Skin of body (tissue), 2 donors: ENCODE results near the gene ADGRG1. TPM values are rescaled to one million over a fixed set of nuclear protein-coding genes. Genes with fewer than 3 reads are reported as not detected.
"Not testable (repeated sequence)": the region's sequence is repeated elsewhere in the genome, so short reads cannot be mapped to it uniquely, and the experiment has no call there.

Source experiments
- DNase-seq: peaks from one replicate; lab custom pipeline; 2025; lab: John Stamatoyannopoulos, UW
- total RNA-seq: library from RNA; depleted of rRNA; stranded (reverse); fragments of >200 nt; gene quantifications from one replicate; pipeline ENCODE4 v1.2.3, GENCODE V29; 2014

The ADGRG1 gene
- total RNA-seq, 1 donor from 2014 or later: 32.0 TPM

DNA sequence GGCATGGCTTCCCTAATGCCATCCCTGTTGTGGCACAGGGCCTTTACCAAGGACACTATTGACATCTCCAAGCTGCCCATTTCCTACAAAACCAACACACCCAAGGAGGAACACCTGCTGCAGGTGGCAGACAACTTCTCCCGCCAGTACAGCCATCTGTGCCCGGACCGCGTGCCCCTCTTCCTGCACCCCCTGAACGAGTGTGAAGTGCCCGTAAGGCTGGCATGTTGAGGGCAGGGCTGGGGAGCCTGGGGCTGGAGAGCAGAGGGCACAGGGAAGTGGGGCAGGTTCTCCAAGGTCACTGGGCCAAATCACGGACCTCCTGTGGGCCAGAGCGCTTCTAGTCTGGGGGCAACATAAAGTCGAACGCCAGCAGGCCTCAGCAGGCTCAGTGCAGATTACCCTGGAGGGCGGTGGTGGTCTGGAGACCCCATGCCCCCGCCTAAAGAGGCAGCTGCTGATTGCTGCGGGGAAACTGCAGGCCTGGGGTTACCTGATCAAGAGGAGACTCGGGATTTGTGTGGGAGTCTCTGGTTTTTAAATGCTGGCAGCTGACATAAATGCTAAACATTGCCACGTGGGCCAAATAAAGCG, 70.5 kb downstream of the ADGRG1 start:
- no peak for DNase-seq

DNA sequence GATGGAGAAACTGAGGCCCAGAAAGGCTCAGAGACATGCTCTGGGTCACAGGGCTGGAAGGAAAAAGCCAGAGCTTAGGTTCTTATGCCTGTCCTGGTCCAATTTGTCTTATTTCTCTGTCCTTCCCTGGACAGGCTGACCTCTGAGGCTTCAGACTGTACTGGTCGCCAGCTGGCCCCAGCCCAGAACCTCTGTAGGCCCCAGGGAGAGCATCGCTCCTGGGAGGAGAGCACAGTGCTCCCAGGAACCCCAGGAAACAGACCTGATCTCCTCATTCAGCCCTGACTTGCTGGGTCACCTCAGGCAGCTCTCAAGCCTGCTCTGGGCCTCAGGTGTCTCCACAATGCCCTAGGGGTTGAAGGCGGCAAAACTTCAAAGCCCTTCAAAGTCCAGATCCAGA, 71.1 kb downstream of the ADGRG1 start:
- DNase-seq: no peak

DNA sequence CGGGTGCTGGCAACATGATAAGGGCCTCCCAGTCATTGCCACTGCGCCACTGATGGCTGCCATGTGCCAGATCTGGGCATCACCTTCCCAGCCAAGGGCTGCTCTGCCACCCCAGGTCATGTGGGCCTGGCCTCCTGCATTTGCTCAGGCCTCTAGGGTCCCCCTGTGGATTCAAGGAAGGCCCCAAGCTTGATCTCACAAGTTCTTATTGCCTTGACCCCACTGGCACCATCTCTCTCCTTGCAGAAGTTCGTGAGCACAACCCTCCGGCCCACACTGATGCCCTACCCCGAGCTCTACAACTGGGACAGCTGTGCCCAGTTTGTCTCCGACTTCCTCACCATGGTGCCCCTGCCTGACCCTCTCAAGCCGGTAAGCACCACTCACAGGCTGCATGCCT, 71.5 kb downstream of the ADGRG1 start:
- DNase-seq: no peak

DNA sequence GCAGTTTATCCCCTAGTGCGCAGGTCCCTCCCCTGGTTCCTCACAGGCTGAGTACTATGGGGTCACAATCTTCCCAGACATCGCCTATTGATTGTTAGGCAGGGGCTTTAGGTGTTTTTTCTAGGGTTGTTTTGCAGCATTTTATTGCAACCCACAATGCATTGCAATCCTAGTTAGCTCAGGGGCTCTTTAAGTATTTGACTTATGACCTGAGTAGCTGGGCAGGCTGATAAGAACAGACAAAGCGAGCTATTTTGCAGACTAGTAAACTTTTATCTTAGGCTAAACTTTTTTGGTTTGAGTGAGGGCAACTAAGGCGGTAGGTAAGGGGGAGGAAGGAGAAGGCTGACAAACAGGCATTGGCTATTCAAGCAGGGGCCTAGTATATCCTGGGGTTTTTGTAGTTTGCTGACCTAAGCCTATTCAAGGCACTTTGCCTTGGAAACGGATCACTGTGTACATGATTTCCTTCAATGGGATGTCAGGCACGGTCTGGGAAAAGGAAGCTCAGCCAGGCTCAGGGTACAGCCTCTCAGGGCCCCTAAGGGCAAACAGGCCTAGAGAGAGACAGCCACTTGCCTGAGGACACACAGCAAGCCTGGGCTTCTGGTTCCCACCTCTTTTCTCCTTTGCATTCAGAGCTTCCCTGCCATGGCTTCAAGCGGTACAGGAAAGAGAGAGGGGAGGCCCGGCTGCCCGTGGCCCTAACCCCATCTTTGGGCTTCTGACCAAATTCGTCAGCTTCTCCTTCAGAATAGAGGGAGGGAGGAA, 72.5 kb downstream of the ADGRG1 start:
- DNase-seq: no peak

DNA sequence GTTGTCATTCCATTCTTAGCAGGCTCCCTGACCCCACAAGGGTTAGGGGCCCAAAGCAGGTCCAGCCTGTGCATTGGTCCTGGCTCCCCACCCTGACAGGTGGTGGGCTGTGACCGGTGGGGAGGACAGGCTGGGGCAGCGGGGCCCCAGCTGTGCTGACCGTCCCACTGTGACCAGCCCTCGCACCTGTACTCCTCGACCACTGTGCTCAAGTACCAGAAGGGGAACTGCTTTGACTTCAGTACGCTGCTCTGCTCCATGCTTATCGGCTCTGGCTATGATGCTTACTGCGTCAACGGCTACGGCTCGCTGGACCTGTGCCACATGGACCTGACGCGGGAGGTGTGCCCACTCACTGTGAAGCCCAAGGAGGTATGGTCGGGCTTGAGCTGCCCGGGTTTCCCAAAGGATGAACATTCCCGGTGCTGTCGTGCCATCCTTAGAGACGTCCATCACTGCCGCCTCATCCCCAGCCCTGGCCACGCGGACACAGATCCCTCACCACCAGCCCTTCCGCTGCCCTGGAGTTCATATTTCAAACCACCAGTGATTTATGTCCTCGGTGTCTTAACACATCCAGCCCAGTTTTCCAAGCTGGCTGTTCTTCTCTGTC, 73.4 kb downstream of the ADGRG1 start:
- DNase-seq: no peak

DNA sequence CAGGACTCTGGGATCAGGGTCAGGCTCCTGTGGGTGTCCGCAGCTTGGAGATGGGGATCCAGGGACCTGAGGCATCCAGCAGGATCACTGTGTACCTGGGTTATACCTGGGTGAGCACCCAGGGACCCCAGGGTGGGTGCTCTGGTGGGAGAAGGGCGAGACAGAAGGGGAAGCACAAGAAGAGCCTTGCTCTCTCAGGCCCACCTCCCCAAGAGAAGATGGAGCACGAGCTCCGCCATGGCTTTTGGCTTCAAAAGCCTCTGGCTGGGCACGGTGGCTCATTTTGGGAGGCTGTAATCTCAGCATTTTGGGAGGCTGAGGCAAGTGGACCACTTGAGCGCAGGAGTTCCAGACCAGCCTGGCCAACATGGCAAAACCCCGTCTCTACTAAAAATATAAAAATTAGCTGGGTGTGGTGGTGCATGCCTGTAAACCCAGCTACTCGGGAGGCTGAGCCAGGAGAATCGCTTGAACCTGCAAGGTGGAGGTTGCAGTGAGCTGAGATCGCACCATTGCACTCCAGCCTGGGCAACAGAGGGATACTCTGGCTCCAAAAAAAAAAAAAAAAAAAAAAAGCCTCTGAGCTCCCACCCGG, 75.1 kb downstream of the ADGRG1 start:
- no peak for DNase-seq

DNA sequence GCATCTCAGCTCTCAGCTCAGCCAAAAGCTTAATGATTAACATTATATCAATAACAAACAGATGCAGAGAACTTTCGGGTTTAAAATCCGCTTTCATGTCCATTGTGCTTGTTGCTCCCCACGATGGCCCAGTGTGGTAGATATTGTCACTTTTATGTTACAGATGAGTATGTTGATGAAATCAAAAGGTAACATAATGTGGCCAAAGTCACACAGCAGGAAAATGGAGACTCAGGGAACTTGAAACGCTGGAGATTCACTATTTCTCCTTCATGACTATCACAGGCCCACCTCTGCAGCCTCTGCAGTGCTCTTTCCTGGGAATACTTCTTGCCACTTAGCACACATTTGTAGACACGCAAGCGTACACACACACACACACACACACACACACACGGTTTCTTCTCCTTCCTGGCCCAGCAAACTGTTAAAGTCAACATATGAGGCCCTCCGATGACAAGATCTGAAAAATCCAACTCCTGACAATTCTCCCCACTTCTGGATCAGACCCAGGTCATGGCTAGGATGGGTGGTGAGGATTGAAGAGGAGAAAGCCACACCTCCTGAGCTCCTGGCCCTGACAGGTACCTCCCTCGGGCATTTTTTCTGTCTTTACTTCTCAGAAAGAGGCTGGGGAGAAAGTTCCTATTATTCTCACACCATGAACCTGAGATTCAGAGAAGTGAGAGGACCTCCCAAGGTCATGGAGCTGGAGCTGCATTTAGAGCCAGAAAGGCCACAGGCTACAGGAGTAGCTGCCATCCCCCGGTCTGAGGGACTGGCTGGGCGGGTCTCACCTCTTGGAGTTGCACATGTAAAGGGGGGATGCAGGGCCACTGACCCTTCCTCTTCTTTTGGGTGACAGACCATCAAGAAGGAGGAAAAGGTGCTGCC, 75.8 kb downstream of the ADGRG1 start:
- DNase-seq: no peak

DNA sequence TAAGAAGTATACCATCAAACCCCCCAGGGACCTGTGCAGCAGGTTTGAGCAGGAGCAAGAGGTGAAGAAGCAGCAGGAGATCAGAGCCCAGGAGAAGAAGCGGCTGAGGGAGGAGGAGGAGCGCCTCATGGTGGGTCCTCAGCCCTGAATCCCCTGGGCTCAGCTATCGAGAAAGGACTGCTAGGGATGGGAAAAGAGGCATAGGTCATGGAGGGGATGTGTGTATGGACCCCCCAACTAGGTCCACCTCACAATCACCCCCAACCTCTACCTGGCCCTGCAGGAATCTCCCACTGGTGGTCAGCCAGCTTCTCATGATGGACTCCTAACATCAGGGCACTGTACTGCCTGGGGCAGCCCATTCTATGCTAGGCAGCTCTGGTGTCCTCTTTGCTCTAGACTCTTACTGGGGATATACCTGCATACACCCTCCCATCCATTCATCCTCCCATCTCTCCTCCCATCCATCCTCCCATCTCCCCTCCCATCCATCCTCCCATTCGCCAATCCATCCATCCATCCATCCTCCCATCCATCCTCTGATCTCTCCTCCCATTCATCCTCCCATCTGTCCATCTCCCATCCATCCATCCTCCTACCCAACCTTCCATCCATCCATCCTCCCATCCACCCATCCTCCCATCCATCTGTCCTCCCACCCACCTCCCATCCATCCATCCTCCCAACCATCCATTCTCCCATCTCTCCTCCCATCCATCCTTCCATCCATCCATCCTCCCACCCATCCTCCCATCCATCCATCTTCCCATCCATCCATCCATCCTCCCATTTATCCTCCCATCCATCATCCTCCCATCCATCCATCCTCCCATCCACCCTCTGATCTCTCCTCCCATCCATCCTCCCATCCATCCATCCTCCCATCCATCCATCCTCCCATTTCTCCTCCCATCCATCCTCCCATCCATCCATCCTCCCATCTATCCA, 76.7 kb downstream of the ADGRG1 start:
- DNase-seq: no peak

DNA sequence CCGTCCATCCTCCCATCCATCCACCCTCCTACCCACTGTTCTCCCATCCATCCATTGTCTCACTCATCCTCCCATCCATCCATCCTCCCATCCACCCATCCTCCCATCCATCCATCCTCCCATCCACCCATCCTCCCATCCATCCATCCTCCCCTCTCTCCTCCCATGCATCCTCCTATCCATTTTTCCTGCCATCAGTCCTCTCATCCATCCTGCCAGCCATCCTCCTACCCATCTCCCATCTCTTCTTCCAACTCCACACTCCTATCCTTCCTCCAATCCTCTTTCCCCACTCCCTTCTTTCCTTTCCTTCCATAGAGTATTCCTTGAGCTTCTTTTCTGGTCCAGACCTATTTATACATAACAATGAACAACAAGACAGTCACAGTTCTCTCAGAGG, 78.3 kb downstream of the ADGRG1 start:
- DNase-seq: no peak

DNA sequence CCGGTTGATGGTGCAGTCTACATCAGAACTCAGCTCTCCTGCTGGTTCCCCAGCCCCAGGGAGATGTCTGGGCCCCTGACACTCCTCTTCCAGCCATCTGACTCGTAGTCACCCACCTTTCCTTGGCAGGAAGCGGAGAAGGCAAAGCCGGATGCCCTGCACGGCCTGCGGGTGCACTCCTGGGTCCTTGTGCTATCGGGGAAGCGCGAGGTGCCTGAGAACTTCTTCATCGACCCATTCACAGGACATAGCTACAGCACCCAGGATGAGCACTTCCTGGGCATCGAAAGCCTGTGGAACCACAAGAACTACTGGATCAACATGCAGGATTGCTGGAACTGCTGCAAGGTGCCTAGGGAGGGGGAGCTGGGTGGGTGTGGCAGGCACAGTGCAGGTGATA, 78.9 kb downstream of the ADGRG1 start:
- DNase-seq: no peak

DNA sequence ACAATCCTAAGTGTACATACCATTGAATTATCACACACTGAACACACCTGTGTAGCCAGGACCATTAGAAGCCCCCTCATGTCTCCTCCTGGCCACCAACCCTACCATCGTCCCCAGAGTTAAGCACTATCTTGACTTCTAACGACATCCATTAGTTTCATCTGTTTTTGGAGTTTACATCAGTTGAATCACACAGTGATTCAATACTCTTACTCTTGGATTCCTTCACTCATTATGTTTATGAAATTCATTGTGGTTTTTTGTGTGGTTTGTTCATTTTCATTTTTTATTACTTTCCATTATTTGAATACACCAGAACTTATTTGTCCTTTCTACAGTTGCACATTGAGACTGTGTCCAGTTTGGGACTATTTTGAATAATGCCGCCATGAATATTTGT, 79.7 kb downstream of the ADGRG1 start:
- DNase-seq: no peak

DNA sequence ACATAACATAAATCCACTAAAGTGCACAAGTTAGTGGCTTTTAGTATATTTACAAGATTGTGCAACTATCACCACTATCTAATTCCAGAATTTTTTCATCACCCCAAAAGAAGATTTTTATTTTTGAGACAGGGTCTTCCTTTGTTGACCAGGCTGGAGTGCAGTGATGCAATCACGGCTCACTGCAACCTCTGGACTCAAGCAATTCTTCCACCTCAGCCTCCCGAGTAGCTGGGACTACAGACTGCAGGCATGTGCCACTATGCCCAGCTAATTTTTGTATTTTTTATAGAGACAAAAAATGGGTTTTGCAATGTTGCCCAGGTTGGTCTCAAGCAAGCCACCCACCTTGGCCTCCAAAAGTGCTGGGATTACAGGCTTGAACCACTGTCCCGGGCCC, 81.2 kb downstream of the ADGRG1 start:
- DNase-seq: no peak

DNA sequence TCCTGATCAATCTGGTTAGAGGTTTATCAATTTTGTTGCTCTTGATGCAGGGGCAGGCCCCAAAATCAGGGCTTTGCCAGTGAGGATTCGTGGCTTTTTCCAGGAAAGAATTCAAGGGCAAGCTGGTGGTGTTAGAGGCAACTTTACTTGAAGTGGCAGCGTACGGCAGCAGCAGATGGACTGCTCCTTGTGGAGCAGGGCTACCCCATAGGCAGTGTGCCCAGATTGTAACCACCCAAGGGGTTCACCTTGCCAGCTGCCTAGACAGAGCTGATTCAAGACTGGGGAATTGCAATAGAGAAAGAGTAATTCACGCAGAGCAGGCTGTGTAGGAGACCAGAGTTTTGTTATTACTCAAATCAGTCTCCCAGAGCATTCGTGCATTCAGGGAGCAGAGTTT, 82.9 kb downstream of the ADGRG1 start:
- DNase-seq: no peak

DNA sequence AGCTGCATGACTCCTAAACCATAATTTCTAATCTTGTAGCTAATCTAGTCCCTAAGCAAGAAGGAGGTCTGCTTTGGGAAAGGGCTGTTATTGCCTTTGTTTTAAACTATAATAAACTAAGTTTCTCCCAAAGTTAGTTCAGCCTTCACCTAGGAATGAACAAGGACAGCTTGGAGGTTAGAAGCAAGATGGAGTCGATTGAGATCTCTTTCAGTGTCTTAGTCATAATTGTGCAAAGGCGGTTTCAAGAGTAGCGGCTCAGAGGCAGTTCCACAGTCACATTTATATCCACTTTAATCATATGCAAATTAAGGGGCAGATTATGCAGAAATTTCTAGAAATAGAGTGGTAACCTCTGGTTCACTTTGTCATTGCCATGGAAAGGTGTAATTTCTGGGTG, 83.6 kb downstream of the ADGRG1 start:
- no peak for DNase-seq

DNA sequence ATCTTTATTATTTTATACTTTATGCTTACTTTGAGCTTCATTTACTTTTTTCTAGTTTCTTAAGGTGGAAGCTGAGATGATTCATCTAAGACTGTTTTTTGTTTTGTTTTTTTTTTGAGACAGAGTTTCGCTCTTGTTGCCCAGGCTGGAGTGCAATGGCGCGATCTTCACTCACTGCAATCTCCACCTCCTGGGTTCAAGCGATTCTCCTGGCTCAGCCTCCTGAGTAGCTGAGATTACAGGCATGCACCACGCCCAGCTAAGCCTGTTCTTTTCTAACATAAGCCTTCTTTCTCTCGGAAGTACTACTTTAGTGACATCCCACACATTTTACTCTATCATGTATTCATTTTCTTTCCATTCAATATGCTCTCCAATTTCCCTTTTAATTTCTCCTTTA, 84.1 kb downstream of the ADGRG1 start:
- DNase-seq: not testable (repeated sequence)

DNA sequence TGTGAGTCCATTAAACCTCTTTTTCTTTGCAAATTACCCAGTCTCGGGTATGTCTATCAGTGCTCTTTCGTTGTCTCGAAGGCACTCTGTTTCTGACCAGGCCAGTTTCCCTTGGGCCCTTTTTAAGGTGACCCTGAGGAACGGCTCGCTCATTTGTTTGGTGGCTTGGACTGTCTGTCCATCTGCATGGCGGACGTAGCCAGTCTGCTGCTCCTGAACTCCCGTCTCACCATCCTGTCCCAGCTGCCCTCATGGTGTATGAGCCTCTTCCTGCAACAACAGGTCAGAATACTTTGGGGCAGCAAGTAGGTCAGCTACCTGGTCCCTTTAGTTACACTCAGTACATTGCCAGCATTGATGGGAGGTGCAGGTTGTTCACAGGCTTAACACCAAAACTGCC, 85.2 kb downstream of the ADGRG1 start:
- DNase-seq: no peak

DNA sequence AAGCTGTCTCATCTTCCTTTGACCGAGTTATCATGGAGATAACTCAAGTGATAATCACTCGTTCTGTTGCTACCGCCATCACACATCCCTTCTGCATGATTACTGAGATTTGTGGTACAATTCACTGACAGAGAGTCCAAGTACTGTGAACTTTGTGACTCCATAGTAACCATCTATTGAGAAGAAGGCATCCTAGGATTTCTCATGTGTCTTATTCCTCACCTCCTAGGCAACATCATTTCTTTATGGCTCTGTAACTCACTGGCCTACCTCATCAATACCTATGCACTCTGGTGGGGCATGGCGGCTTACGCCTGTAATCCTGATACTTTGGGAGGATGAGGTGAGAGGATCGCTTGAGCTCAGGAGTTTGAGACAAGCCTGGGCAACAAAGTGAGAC, 85.6 kb downstream of the ADGRG1 start:
- DNase-seq: no peak
